HG02938 (cell line): ENCODE results near the gene SLC9A7.

Source experiments
- ATAC-seq: cut with Tn5 transposase; IDR thresholded peaks from one replicate; pipeline ENCODE4 v1.9.1; 2021; ENCODE audit warnings: mild to moderate bottlenecking, moderate library complexity; ENCODE audit not compliant: unreplicated experiment

The SLC9A7 gene

GRCh38 chrX:46653482-46653881 is 105.4 kb downstream of the SLC9A7 start:
- ATAC-seq, result no peak

- no peak for ATAC-seq
These were observed 109.3 kb downstream of the SLC9A7 start for GRCh38 chrX:46649421-46650260.

DNA sequence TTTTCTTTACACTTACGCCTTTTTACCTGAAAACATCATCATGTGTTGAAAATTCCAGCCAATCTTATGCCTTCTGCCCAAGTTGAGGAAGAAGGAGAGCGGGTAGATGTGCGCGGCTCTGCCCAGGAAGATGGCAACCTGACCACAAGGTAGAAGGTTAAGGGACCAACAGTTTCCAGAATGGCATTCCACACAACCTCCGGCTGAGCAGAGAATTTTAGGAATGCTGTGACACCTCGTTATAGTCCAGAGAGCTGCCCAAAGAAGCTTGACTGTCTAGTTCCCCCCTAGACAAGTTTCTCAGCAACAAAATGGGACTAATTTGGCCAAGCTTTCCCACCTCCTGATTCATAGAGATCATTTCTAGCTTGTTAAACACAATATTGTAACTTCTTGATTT is 110.3 kb downstream of the SLC9A7 start:
- ATAC-seq, result no peak

- ATAC-seq, result no peak
These were observed 111.7 kb downstream of the SLC9A7 start for GRCh38 chrX:46647251-46647650.

DNA sequence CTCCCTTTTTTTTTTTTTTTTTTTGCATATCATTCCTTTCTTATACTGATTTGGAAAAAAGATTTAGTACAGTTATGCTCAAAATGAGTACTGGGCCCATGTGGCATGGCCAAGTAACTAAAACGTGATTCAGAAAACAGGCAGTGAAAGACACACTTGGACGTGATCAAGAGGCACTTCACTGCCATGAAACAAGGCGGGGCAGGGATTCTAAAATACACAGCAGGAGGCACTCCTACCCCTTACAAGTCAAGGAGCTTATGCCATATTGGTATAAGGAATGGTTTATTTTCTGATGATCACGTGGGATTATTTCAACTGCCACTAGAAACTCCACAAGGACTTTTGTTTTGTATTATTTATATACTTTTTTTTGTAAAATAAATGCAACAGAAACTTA is 113.3 kb downstream of the SLC9A7 start:
- no peak for ATAC-seq

DNA sequence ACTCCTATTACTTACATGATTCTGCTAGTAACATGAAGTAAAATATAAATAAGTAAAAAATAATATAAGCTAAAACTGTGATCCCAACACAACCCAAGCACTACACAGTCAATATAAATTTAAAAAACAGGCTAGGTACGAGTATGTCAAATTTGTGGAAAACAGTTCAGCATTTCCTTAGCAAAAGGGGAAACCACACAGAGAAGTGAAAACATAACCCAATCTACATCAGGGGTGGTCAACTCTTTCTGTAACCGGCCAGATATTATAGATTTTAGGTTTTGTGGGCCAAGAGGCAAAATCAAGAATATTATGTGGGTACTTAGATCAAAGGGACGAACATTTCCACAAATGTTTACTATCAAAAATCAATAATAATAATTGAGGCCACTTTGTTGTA is 115.3 kb downstream of the SLC9A7 start:
- ATAC-seq, result no peak

DNA sequence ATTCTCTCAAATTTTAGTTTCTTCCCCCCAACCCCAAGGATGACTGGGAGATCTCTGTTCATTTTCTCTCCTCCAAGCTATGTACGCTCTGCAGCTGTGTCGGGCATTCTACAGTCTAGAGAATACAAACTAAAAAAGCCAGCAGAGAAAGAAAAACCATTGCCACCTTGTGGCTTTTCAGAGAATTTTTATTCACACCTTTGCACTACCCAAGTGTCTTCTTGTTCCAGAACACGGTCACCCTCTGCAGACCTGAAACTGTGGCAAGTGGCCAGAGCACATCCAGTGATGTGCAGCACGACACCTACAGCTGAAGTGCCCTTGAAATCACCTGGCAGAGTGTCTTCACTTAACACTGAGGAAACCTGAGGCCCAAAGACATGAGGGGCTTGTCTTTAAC is 116.8 kb downstream of the SLC9A7 start:
- ATAC-seq, result no peak

GRCh38 chrX:46637938-46638337 is 121.0 kb downstream of the SLC9A7 start:
- no peak for ATAC-seq

- no peak for ATAC-seq
These were observed 122.7 kb downstream of the SLC9A7 start for GRCh38 chrX:46636223-46636622.

- no peak for ATAC-seq
These were observed 123.7 kb downstream of the SLC9A7 start for GRCh38 chrX:46635186-46635585.

DNA sequence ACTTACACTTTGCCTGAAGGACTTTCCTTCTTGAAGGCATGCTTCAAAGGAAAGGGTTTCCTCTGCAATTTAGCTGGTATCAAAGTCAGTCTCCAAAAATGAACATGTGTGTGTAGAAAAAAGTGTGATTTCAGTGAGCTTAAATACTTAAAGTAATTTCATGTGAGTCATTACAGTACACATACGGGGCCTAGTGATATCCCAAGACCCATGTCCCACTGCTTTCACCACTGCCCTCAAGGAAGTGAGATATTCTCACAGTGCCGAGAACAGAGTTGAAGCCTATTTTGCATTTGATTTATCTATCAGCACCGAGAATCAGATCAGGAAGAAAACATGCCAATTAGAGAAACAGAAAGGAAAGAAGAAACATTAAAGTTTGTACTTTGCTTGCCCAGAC is 124.3 kb downstream of the SLC9A7 start:
- ATAC-seq, result peak; percentile 67

- no peak for ATAC-seq
These were observed 128.8 kb downstream of the SLC9A7 start for GRCh38 chrX:46630141-46630540.

DNA sequence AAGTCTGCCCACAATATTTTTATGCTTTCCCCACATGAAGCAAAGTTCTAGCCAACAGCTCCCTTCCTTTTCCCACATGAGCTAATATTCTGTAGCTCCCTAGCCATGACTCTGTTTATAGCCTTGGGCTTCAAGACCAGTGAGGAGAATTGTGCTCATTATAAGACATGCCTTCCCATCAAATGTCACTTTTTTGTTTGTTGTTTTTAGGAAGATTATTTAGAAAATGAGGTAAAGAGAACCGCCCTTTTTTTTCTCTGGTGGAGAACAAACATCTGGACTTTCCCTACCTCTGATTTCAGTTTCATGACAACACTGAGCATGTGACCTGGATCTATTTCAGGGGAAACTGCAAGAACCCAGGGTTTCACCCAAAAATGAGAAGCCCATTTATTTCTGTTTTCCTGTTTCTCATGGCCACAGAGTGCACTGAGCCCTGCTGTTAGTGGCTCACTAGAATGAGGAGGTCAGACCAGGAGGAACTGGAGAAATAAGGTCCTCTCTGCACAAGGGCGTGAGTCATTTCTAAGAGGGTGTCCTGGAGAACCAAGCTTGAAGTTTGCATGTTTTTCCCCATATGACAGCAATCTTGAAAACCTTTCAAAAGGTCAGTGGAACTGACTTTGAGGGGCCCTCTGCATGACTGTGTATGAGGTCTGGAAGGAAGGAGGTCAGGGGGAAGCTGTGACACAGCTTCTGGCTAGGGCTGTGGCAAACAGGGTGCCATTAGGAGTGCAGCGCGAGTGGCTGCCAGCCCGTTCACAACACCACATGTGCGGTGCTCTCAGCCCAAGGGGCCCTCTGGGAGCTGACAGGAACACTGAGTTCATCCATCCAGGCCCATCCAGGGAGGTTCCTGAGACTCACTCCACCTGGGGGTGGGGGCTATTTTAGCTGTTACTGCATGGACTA is 130.2 kb downstream of the SLC9A7 start:
- ATAC-seq, result peak; percentile 91

- ATAC-seq, result no peak
These were observed 131.1 kb downstream of the SLC9A7 start for GRCh38 chrX:46627711-46628419.

- no peak for ATAC-seq
These were observed 131.9 kb downstream of the SLC9A7 start for GRCh38 chrX:46627062-46627461.

GRCh38 chrX:46626566-46626965 is 132.4 kb downstream of the SLC9A7 start:
- no peak for ATAC-seq

- ATAC-seq, result no peak
These were observed 134.7 kb downstream of the SLC9A7 start for GRCh38 chrX:46624090-46624786.

- ATAC-seq, result no peak
These were observed 137.3 kb downstream of the SLC9A7 start for GRCh38 chrX:46621572-46621971.

- ATAC-seq, result no peak
These were observed 138.4 kb downstream of the SLC9A7 start for GRCh38 chrX:46620505-46620904.

- ATAC-seq, result no peak
These were observed 140.0 kb downstream of the SLC9A7 start for GRCh38 chrX:46618947-46619346.

DNA sequence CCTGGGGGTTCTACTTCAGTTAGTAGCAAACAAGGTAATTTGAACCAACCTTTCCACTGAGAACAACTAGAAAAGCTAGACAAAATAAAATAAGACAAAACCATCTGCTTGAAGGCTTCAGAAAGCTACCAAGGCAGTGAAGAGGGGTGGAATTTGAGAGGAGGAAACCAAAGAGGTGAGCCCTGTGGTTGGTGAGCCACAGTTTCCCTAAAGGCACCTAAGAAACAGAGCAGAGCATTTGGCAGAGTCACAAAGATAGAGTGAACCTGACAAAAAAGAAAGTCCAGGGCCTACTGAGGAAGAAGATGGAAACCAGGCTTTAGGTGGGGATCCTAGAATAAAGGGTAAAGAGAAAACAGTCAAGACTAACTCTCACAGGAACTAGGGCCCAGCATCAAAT is 141.0 kb downstream of the SLC9A7 start:
- no peak for ATAC-seq
